Activated effector memory CD4-positive, alpha-beta T cell treated with Interleukin-2 at 50 U/mL for 16 hours (primary cell): ENCODE results near the gene CPEB4.

ENCODE experiments used
- DNase-seq: peaks from one replicate; pipeline ENCODE4 v3.0.0-alpha.2; 2020

Gene CPEB4

DNA sequence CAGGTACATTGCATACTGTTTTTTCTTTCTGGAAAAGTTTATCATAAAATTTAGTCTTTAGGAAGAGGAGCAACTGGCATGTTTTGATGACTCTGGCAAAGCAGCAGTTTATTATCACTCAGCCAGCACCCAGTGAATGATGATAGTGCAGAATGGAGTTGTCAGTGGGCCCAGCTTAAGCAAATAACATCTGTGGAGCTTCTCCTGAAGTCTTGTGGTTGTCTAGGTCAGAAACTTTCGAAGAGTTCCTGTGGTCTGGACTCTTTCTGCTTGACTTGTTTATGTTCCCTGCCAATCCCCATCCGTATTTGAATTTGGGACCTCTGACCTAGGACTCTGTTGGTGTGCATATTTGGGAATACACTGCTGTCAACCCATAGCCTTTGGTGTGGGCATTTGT, 62.7 kb downstream of the CPEB4 start:
- DNase-seq = no peak

DNA sequence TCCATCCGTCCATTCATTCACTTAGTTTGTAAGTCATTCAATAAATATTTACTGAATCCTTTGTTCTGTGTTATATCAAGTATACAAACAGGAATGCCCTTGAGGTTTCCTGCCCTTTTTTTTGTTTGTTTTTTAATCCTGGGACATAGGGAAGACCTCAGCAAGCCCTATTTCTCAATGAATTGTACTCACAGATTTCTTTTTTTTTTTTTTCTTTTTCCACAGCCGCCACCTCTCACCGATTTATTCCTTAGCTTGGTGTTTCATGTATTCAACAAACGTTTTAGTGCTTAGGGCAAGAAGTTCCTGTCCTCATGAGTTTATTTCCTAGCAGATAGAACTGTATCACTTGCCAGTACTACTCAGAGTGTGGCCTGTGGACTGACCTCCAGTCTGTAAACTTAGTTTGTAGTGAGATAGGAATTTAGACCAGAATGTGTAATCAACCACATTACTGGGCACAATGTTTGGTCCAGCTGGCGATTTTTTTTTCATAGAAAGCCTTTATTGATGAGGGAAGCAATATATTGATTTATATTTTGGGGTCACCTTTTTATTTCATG, 65.5 kb downstream of the CPEB4 start:
- no peak for DNase-seq

DNA sequence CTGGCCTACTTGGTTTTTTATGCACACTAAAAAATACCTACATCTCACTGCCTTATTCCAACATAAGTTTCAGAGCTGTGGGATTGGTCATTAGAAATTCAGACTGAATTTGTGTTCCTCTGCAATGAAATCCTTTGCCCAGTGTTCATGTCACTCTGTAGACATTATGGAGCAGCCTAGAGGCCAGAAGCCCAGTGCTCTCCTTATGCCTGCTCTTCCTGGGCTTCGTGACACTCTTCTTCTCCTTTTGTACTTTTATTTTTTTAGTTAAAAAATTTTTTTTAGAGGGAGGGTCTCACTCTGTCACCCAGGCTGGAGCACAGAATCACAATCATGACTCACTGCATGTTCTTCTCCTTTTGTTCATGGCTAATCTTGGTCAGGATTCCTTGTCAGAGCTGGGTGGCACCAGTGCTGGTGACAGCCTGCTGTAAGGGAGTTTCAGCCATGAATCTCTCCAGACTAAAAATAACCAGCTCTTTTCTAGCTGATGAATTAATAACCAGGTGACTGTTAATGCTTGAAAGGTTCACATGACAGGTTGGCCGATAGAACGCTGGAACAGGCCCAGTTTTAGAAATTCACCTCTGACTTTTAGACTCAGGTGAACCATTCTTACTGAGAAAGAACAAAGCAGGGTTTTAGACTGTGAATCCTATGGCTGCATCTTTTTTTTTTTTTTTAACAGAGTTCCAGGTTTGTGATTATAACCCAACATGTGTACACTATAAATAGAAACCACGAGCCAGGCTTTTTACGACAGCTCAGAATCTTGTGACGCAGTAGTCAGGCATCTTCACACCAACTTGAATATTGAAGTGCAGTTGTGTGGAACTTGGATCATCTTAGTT, 66.7 kb downstream of the CPEB4 start:
- no peak for DNase-seq

DNA sequence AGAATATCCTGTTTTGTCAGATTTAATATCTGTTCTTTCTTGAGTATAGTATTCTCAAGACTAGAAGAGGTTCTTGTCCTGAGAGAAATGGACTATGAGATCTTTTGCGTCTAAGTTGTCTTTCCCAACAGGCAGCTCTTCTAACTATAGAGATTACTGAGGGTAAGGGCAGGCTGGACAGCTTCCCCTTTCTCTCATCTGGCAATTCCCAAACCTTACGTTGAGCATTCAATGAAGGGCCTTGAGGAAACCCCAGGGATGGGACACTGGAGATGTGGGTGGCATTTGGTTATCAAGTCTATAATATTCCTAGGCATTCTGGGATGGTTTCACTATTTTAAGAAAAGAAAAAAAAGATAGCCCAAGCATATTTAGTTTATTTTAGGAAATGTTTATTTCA, 72.8 kb downstream of the CPEB4 start:
- DNase-seq = no peak

DNA sequence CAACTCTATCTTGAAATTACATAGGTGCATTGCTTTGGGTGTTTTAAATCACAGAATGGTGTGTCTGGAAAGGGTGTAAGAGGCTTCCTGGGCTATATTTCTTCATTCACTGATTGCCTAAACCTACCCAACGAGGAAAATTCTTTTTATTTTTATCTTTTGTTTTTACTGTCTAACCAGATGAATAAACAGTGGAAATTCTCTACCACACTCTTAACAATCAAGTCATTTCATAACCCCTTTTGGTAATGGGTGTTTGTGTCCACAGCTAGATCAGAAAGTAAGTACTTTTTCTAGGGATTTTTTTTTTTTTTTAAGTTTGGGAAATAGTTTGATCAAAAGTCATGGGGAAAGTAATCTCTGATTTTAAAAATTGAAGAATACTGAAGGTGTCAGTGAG, 73.3 kb downstream of the CPEB4 start:
- DNase-seq = no peak

DNA sequence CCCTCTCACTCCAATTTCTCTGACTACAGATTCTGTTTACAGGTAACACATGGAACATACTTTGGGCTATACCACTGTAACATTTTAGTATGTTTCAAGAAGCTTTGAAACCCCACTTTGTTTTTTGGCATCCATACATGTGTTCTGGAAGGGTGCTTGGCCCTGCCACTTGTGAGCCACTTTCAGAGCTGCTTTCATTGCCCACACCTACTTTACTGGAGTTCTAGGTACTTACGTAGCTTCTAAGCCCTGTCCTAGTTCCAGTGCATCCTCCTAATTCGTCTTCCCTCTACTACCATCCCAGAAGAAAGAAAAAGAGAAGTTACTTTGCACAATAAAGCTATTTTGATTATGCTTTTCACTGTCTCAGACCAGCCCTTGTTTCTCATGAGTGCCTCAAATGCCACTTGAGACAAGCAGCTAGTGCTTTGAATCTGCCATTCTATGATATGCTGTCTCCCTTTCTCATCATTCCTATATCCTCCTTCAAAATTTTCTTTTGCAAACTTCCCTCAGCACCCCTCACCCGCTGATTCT, 74.4 kb downstream of the CPEB4 start:
- no peak for DNase-seq

DNA sequence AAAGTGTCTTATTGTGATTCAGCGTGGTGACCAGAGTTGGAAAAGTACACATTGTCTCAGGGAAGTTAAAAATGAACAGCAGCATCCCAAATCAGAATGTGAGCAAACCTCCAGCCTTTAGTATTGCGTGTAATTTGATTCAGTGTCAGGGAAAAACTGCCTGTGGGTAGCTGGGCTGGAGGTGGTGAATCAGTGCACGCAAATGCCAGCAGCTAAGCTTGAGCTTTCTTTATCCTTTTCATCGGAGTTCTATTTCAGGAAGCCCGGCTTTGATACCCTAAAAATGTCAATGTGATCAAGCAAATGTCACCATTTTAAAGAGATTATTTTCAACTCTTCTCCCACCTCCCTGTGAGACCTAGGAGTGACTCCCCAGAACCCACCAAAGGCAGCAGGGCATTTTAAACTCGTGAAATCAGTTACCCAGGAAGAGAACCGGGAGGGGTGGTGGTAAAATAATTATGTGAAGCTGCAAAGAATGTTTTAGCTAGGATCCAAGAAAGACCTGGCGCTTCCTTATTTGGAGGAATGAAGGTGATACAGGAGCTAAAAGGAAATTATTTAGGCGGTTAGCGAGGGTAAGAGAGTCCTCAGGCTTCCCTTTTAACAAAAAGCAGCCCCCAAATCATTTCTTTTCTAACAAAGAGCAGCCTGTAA, 75.2 kb downstream of the CPEB4 start:
- DNase-seq = no peak

DNA sequence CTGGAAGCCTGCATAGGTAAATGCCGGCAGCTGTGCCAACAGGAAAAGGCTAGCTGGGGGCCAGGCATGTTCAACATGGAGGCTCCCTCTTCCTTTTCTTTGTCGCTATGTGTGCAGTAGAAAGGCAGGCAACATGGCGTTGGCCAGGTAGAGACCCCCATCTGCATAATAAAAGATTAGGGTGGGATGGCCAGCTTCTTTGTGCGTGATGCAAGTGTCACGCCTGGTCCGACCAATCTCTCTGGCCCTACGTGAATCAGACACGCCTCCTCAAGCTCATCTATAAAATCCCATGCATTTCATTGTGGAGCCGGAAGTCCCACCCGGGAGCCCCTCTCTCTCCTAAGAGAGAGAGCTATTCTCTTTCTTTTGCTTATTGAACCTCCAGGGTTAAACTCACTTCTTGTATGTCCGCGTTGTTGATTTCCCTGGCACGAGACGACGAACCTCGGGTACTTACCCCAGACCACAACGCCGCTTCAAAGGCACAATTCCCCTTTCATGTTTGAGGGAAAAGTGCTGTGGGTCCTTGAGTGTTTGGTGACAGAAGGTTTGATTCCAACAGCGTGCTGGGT, 75.8 kb downstream of the CPEB4 start:
- DNase-seq = no peak

DNA sequence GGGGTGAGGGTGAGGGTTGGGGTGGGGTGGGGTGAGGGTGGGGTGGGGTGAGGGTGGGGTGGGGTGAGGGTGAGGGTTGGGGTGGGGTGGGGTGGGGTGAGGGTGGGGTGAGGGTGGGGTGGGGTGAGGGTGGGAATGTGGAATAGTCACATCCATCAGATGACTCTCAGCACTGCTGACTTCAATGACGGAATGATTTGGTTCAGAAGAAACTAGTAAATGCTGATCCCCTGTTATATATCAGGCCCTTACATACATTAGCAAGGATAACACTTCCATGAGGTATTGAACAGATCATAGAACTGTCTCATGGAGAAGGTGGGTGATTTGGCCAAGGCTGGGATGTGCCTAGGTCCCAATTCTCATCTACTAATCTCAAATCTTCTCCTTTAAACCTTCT, 76.4 kb downstream of the CPEB4 start:
- no peak for DNase-seq

DNA sequence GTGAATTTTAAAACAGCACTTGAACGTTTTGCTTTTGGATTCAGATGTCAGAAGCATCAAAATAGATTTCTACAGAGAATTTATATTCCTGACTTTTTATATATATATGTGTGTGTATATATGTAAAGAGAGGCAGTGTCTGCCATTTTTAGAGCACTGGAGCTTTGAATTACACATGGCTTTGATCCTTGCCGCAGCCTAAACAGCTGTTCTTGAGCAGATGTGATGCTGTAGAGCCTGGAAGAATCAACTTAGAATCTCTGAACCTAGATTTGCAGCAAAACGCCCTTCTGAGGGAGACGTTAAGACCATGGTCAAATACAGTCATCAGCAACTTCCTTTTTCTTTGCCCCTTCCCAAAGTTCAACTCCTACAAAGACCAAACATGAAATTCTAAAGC, 79.1 kb downstream of the CPEB4 start:
- no peak for DNase-seq

DNA sequence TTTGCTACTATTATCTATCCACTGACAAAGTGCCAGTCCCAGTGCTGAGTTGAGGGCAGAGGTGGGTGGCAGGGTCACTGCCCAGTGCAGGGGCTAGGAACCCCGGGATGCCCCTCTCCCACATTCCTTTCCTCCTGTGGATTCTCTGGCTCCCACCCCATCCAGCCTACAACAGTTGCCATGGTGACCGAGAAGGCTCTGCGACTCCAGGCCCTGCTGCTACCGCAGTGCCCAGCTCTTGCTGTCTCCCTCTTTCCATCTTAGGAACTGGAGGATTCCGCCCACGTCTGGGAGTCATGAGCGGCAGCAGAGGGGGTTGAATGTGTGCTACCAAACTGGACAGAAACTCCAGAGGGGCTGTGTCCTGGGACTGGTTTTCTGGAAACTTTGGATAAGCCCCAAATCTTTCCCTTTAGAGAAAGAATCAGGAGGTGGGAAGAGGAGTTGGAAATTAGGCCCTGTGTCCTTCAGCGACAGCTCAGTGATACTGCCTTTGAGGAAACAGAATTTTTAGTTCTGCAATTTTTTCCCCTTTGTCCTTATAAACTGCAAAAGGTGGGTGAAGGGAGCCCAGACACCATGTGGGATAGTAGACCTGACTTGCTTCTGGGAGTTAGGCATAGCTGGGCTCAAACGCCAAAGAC, 80.1 kb downstream of the CPEB4 start:
- DNase-seq = no peak

DNA sequence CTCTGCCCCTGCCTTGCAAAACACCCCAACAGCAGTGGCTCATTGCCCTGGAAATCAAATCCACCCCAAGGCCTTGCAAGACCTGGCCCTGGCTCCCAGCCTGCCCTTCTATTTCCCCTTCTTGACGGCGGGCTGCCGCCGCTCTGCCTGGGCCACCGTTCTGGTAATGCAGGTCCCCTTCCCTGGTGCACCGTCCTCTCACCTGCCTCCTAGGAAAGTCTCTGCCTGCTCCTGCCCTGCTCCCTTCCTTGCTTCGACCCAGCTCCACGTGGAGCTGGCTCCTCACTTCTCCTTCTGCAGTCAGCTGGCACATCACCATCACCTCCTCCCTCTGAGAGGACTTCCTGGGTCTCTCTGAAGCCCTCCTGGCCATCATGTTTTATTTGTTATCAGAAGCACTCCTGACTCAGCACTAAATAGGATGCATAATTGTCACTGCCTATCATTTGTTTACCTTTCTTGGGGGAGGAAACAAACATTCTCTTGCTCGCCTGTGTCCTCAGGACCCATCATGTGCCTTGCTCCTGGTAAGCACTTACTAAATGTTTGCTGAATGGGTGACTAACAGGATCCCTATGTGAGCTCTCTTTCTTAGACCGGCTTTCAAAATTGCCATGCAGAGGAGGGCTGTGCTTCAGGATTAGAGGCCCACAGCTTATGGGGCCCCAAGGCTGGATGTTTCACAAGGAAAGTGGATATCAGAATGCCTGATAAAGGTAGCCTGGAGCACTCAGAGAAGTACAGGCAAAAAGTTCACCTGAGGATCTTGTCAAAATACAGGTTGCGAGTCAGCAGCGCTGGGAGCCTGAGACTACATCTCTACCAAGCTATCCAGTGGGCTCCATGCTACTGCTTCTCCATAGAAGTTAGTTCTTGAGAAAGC, 81.3 kb downstream of the CPEB4 start:
- no peak for DNase-seq

DNA sequence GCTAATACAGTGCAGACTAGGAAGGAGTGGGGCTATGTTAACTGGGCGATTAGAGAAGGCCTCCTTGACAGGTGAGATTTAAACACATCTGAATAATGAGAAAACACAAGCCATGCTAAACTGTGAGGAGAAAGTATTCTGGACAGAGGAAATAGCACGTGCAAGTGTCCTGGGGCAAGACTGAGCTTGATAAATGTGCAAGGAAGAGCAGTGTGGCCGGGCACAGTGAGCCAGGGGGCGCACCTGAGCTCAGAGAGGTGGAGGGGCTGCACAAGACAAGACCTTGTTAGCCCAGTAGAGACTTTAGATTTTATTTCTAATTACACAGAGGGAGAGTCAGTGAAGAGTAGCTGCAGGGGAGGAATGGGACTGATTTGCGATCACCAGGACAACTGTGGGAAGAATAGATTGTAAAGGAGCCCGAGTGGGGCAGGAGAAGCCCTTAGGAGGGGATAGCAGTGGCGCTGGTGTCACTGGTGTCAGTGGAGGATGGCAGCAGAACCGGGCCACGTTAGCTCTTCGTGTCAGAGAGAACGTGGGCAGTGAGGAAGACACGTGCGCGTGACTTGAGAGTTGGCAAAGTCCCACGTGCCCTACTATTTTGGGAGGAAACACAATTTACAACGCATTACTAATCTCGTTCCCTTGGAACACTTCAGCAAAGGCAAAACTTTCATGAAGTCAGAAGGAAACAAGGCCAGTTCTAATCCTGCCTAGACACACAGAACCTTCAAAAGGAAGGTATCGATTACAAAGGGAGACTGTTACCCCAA, 82.9 kb downstream of the CPEB4 start:
- no peak for DNase-seq

DNA sequence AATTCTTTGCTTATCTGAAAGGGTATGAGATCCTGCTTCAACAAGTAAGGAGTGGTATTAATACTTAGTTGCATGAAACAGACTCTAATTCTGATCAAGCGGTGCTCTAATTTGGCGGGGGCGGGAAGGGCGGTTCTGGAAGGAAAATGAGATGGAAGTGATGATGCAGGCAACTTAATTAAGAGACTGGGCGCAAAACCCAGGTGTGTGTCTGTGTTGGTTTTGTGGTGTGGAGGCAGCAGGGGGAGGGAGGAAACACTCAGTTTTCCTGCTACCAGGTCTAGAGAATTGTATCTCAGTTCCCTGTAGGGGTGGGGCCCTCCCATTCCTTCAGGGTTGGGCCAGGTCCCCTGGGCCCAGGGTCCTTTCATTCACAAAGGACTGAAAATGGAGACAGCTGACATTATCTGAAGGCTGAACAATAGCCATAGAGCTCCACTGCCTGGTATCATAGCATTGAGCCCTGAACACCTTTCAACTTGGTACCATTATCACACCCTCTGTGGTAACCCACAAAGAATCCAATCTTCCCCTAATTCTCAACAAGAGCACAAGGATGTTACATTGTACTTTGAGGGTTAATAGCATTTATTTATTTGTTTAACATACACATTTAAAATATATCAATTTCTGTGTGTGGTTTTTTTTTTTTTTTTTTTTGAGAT, 83.7 kb downstream of the CPEB4 start:
- no peak for DNase-seq

DNA sequence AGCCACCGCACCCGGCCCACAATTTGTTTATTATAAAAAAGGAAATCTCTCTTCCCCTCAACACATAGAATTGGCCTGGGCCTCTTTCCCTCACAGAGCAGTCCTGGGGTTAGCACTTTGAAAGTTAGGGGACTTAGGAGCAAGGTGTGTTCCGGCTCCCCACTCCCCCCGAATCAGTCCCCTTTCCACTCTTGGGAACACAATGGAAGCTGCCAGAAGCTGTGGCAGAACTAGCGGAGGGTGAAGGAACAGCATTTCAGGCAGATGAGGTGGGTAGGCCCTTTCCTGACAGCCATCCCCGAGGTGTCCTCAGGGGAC, 84.4 kb downstream of the CPEB4 start:
- DNase-seq = no peak

DNA sequence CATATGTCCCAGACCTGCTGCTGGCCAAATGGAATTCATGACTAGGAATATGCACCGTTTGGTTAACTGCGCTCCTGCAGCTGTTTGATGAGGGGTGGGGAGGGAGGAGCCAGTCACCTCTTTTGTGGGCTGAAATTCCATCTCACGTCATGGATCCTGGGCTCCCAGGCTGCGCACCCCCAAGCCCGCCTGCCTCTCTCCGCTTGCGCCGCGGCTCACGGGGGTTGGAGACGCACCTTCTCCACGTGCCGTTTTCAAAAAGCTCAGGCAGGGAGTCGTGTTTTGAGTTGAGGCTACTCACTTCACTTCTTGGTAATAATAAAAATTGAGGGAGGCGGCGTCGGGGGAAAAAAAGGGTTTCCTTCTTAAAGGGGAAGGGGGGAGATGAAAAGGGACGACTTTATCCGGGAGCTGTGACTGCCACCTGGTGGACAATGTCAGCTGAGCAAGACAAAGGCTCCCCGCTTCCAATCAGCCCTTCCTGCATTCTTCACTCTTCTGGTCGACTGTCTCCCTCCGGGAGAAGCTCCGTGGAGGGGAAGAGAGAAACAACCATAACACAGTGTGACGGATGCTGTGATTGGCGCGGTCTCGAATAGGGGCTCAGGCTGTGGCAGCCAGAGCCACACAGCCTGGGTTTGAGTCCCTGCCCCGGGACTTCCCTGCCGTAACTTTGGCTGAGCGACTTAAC, 84.9 kb downstream of the CPEB4 start:
- peak; percentile 57 for DNase-seq

DNA sequence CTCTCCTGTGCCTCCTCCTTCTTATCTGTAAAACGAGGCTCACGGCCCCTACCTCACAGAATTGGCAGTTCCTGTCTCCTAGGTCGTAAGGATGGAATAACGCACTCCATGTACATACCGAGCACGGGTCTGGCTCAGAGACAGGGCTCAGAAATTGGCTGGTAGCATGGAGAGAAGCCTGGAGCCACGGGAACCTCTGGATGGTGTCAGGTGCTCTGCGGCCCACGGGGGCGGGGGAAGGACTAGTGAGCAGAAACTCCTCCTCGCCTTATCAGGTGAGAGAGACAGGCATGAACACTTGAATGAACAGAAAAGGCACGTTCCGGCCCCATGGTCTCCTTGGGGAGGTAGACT, 85.4 kb downstream of the CPEB4 start:
- no peak for DNase-seq

DNA sequence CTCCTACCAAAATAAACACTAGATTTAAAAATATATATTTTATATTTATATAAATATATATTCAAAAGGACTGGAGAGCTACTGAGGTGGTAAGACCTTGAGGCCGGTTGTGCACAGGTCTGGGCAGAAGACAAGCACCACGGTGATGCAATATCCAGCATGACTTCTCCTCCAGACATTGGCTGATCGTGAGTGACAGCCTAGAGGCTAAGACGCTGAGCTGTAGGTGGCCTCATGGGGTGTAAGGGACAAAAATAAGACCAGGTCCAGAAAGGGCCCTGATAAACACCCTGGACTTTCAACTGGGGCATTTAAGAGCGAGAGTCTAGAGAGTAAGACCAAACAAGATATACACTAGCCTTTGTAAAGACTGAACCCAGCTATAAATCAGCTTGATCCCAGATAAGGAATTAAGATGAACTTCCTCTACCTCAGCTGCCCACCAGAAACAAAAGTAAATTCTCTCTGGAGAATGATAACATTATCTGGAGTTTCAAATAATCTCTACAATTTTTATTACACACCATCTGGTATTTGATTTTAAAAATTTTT, 86.6 kb downstream of the CPEB4 start:
- no peak for DNase-seq

DNA sequence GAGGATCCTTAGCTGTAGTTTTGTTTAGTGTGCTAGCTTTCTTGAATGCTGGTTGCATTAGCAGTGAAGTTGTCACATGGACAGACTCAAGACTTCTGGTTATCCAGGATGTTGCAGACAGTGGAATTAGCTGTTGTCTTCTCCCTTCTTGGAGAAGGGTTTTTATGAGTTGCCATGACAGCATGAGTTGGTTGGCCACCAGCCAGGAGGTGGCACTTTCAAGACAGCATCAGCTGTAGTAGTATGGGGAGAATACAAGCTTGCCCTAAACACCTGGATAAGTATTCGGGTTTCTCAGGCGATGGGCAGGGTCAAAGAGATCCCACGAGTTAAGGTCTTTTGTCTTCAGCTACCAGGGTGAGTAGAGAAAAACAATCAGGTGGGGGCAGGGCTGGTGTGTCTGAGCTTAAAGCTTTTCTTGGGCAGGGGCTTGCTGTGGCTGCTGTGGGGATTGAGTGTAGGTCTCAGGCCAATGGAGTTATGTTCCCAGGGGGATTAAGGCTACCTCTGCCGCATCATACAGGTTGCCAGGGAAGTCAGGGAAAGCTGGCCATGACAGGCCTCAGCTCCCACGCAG, 93.1 kb downstream of the CPEB4 start:
- DNase-seq = no peak

DNA sequence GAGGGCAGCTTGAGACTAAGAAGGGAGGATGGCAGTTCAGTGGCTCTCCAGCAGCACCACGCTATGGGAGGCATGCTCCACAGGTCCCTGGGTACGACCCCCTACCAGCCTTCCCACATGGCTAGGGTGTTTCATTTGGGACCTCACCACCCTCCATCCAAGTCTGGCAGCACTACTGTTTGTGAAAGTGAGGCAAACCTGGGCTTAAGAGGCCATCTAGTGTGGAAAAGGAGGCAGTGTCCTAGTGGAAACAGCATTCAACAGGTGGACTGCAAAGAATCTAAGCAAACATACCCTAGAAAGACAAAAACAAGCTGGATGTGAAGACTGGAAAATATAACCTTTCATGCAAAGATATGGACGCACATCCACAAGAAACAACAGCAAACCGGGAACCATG, 96.1 kb downstream of the CPEB4 start:
- DNase-seq = no peak
